ENCODE results near the gene SLC7A5. TPM values are rescaled to one million over a fixed set of nuclear protein-coding genes. Genes with fewer than 3 reads are reported as not detected.
"Not testable (repeated sequence)": the region's sequence is repeated elsewhere in the genome, so short reads cannot be mapped to it uniquely, and the experiment has no call there.

Gene SLC7A5
- total RNA-seq, 1 donor = 42.8 TPM

GRCh38 chr16:87819983-87820382 lies 49.3 kb downstream of the SLC7A5 start:
- no peak overlapping the region for H3K4me3 ChIP-seq (ENCODE audit: low read depth, low read length)
- no peak for DNase-seq (ENCODE audit: low read depth)
- TF ChIP-seq CTCF (IDR thresholded peaks at IDR 0.05; ENCODE audit: insufficient read depth, low read length) = no peak

GRCh38 chr16:87819282-87819681 lies 50.0 kb downstream of the SLC7A5 start:
- no peak for TF ChIP-seq CTCF (IDR thresholded peaks at IDR 0.05; ENCODE audit: insufficient read depth, low read length)
- DNase-seq (ENCODE audit: low read depth) = no peak
- no peak overlapping the region for H3K4me3 ChIP-seq (ENCODE audit: low read depth, low read length)

- no peak overlapping the region for H3K4me3 ChIP-seq (ENCODE audit: low read depth, low read length)
- TF ChIP-seq CTCF (IDR thresholded peaks at IDR 0.05; ENCODE audit: insufficient read depth, low read length) = no peak
- no peak for DNase-seq (ENCODE audit: low read depth)
Measured at GRCh38 chr16:87818533-87819161, 50.7 kb downstream of the SLC7A5 start.

- no peak overlapping the region for H3K4me3 ChIP-seq (ENCODE audit: low read depth, low read length)
- no peak for DNase-seq (ENCODE audit: low read depth)
- TF ChIP-seq CTCF (IDR thresholded peaks at IDR 0.05; ENCODE audit: insufficient read depth, low read length) = no peak
Measured at GRCh38 chr16:87817910-87818309, 51.4 kb downstream of the SLC7A5 start.

GRCh38 chr16:87817370-87817769 lies 51.9 kb downstream of the SLC7A5 start:
- DNase-seq (ENCODE audit: low read depth); H3K4me3 ChIP-seq (ENCODE audit: low read depth, low read length): not testable (repeated sequence)

GRCh38 chr16:87816507-87817100 lies 52.7 kb downstream of the SLC7A5 start:
- no peak for DNase-seq (ENCODE audit: low read depth)
- TF ChIP-seq CTCF (IDR thresholded peaks at IDR 0.05; ENCODE audit: insufficient read depth, low read length) = no peak
- no peak overlapping the region for H3K4me3 ChIP-seq (ENCODE audit: low read depth, low read length)

GRCh38 chr16:87815567-87815966 lies 53.7 kb downstream of the SLC7A5 start:
- TF ChIP-seq CTCF (IDR thresholded peaks at IDR 0.05; ENCODE audit: insufficient read depth, low read length) = no peak
- H3K4me3 ChIP-seq (ENCODE audit: low read depth, low read length) = no peak overlapping the region
- no peak for DNase-seq (ENCODE audit: low read depth)

Data from fibroblast of the aortic adventitia (primary cell).